Amniotic stem cell (primary cell): ENCODE results near the gene VOPP1.

Experiments
- DNase-seq: peaks from one replicate; lab custom pipeline; 2025; lab: John Stamatoyannopoulos, UW

The VOPP1 gene

GRCh38 chr7:55432939-55433784, 139.1 kb downstream of the VOPP1 start:
- no peak for DNase-seq

DNA sequence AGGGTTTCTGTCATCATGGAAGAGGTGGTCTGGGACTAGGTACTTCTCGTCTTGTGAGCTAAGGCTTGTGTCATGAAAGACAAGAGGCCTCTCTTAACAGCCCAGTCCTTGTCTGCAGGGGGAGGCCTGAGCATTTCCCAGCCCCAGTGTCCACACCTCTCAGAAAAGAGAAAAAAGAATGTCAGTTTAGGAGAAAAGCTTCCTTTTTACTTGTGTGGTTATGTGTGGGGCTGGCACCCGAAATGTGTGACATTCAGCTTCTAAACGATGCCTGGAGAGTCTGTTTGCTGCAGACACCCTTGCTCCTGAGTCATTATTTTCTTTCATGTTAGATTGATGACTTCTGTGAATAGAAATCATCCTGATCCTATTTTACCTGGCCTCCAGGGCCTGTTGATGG, 139.8 kb downstream of the VOPP1 start:
- no peak for DNase-seq

- no peak for DNase-seq
These were observed 140.4 kb downstream of the VOPP1 start for GRCh38 chr7:55431898-55432297.

- DNase-seq = no peak
These were observed 142.3 kb downstream of the VOPP1 start for GRCh38 chr7:55429835-55430499.

- DNase-seq = no peak
These were observed 144.5 kb downstream of the VOPP1 start for GRCh38 chr7:55427800-55428199.

DNA sequence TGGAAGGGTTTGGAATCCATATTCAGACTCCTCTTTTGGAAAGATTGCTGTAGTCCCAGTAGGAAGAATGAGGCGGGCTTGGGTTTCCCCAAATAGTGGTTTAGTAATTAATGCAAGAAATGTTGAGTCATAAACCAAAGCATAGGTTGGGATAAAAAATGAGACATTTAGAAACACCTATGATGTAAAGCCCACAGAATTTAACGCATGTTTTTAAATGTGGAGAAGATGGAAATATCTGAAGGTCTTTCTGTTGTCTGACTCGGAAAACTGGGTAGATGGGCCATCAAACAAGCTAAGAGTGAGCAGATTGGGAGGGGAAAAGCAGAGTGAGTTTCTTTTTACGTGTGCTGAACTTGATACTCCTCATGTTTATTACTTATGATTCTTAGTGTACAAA, 145.0 kb downstream of the VOPP1 start:
- no peak for DNase-seq

- DNase-seq = no peak
These were observed 145.6 kb downstream of the VOPP1 start for GRCh38 chr7:55426676-55427075.

DNA sequence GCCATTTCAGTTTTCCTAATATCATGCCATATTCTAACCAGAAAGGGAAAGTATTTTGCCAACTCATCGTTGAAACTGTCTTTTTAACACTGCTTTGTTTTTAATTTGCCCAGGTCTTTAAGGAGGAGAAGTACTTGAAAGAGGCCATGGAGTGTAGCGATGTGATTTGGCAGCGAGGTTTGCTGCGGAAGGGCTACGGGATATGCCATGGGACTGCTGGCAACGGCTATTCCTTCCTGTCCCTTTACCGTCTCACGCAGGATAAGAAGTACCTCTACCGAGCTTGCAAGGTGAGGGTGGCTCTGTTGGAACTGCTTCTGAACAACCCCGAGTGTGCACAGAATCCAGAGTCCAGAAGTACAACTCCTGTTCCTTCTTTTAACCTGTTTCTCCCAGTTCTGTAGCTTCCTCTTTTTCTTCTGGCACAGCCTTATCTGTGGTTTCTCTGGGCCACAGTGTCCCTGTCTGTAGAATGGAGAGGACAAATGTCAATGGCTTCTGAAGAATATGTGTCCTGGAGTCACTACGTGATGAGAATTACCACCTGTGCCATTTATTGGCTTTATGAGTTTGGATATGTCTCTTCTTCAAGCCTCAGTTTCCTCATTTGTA, 147.1 kb downstream of the VOPP1 start:
- no peak for DNase-seq

GRCh38 chr7:55423891-55424290, 148.4 kb downstream of the VOPP1 start:
- no peak for DNase-seq

DNA sequence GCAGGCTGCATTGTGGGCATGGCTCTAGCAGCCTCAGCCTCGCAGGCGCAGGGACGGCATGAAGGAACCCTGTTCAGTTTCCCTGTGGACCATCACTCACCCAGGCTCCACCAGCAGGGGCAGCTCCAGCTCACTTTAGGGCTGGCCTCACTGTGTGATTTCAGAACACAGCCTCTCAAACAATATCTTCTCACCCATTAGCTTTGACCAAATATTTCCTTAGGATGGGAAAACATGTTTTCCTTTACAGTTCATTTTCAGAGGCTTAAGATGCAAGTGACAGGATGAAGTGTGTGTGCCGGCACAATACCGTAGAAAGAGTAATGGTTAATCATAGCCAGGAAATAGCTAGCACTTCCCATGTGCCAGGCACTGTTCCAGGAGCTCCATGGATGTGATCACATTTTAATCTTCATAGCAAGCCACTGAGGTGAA, 149.0 kb downstream of the VOPP1 start:
- no peak for DNase-seq
